HEK293 (cell line): ENCODE measurements around the gene MYO7B.

Experiments used
- ZBTB11 ChIP-seq: fragments of 450-650 bp; formaldehyde crosslinking; conservative IDR thresholded peaks from 2 replicates; pipeline ENCODE4 v1.5.1; 2016; ENCODE audit warnings: low read depth, missing biosample characterization, missing genetic modification characterization
- ZBTB21 ChIP-seq: fragments of 450-650 bp; formaldehyde crosslinking; IDR thresholded peaks from 2 replicates; pipeline ENCODE4 v1.5.1; 2017; ENCODE audit warnings: missing biosample characterization, missing genetic modification characterization
- ZNF121 ChIP-seq: fragments of 450-650 bp; formaldehyde crosslinking; IDR thresholded peaks from 2 replicates; pipeline ENCODE4 v1.5.1; 2016; ENCODE audit warnings: missing biosample characterization, missing genetic modification characterization
- ZNF571 ChIP-seq: fragments of 450-650 bp; formaldehyde crosslinking; IDR thresholded peaks from 2 replicates; pipeline ENCODE4 v1.5.0; 2017; ENCODE audit warnings: missing biosample characterization, missing genetic modification characterization
- ZNF596 ChIP-seq: fragments of 450-650 bp; IDR thresholded peaks from 2 replicates; pipeline ENCODE4 v1.5.0; 2018; ENCODE audit warnings: missing biosample characterization, mild to moderate bottlenecking, missing genetic modification characterization, moderate library complexity
- ZNF777 ChIP-seq: fragments of 450-650 bp; formaldehyde crosslinking; IDR thresholded peaks from 2 replicates; pipeline ENCODE4 v1.5.1; 2017; ENCODE audit warnings: missing biosample characterization, missing genetic modification characterization, borderline replicate concordance
- ZSCAN4 ChIP-seq: fragments of 450-650 bp; formaldehyde crosslinking; IDR thresholded peaks from 2 replicates; pipeline ENCODE4 v1.5.1; 2017; ENCODE audit warnings: missing biosample characterization, missing genetic modification characterization
- TF ChIP-seq, protein P1 (sequence below): fragments of 450-650 bp; formaldehyde crosslinking; IDR thresholded peaks from 2 replicates; pipeline ENCODE4 v1.5.1; 2016; ENCODE audit warnings: missing biosample characterization, missing genetic modification characterization

- TF ChIP-seq ZBTB21 (tag by site-specific recombination) (no peak), ZNF571 (no peak), ZNF777 (no peak), ZBTB11 (tag by site-specific recombination) (no peak), ZSCAN4 (tag by site-specific recombination) (no peak), ZNF596 (tag by site-specific recombination) (no peak), ZNF121 (tag by site-specific recombination) (no peak)
- TF ChIP-seq, protein P1, sequence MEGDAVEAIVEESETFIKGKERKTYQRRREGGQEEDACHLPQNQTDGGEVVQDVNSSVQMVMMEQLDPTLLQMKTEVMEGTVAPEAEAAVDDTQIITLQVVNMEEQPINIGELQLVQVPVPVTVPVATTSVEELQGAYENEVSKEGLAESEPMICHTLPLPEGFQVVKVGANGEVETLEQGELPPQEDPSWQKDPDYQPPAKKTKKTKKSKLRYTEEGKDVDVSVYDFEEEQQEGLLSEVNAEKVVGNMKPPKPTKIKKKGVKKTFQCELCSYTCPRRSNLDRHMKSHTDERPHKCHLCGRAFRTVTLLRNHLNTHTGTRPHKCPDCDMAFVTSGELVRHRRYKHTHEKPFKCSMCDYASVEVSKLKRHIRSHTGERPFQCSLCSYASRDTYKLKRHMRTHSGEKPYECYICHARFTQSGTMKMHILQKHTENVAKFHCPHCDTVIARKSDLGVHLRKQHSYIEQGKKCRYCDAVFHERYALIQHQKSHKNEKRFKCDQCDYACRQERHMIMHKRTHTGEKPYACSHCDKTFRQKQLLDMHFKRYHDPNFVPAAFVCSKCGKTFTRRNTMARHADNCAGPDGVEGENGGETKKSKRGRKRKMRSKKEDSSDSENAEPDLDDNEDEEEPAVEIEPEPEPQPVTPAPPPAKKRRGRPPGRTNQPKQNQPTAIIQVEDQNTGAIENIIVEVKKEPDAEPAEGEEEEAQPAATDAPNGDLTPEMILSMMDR = no peak
Observed at GRCh38 chr2:127563458-127564428, 28.3 kb downstream of the MYO7B start.
